Endothelial cell of umbilical vein (primary cell): Measurements from ENCODE around the gene DMTF1. TPM values are rescaled to one million over a fixed set of nuclear protein-coding genes. Genes with fewer than 3 reads are reported as not detected.

ENCODE experiments used
- BruUV-seq: library from RNA; stranded (reverse); fragments of 400-500 nt; replicated peaks from 2 replicates; lab custom pipeline; 2021; lab: Mats Ljungman, UMichigan
- CTCF ChIA-PET: fragments of 300-600, 350-600 bp; sonication (Branson Sonifier 250); formaldehyde crosslinking; loops from one replicate; lab custom pipeline; 2021; ENCODE audit warnings: antibody characterized with exemption, inconsistent platforms; lab: Charles Lee
- POLR2A ChIA-PET: fragments of 300-600, 350-600 bp; sonication (Branson Sonifier 250); formaldehyde crosslinking; loops from one replicate; lab custom pipeline; 2021; ENCODE audit warnings: antibody characterized with exemption, inconsistent platforms; lab: Charles Lee
- DNase-seq: peaks from one replicate; pipeline ENCODE4 v3.0.0-alpha.2; 2011; ENCODE audit warnings: low read depth, low spot score
- FAIRE-seq: peaks from 2 replicates; lab custom pipeline; 2011; peaks lifted over from hg19 to GRCh38; lab: Jason Lieb, UNC
- H2AFZ ChIP-seq: 2 replicates; pipeline ENCODE4 v1.6.0; 2012; ENCODE audit warnings: low read depth, low read length, control low read depth, inconsistent platforms
- H3K27ac ChIP-seq: 2 replicates; pipeline ENCODE4 v1.5.1; 2011; ENCODE audit warnings: low read depth, mild to moderate bottlenecking, control low read depth, low read length, moderate library complexity; ENCODE audit not compliant: insufficient read depth
- H3K27me3 ChIP-seq, 2 experiments: 2 replicates each; pipeline versions ENCODE4 v1.6.0 to v1.6.1; 2011; ENCODE audit warnings: low read length in 2 of 2, mixed read lengths in 1 of 2; ENCODE audit not compliant: control insufficient read depth in 2 of 2, insufficient read depth in 2 of 2
- H3K36me3 ChIP-seq, 2 experiments: 2 replicates in 1 of 2; 3 replicates in 1 of 2; pipeline ENCODE4 v1.5.1; 2011; ENCODE audit warnings: low read length in 2 of 2, mild to moderate bottlenecking in 1 of 2, moderate library complexity in 1 of 2; ENCODE audit not compliant: control insufficient read depth in 2 of 2, insufficient read depth in 2 of 2; ENCODE audit errors: extremely low read depth in 1 of 2
- H3K4me1 ChIP-seq: 3 replicates; pipeline ENCODE4 v1.5.1; 2011; ENCODE audit warnings: mild to moderate bottlenecking, low read length; ENCODE audit not compliant: control insufficient read depth, insufficient read depth; ENCODE audit errors: extremely low read depth
- H3K4me2 ChIP-seq: 2 replicates; pipeline ENCODE4 v1.6.1; 2011; ENCODE audit warnings: low read length, control low read depth, mixed read lengths; ENCODE audit not compliant: insufficient read depth
- H3K4me3 ChIP-seq, 3 experiments: fragments of 200-600 bp in 1 of 3; sonication (generic), shearing (Covaris generic) in 1 of 3; replicated peaks in 1 of 3; 2 replicates each; pipeline ENCODE4 v1.5.1; 2011 to 2016; ENCODE audit warnings: control low read depth in 3 of 3, low read length in 3 of 3, mild to moderate bottlenecking in 2 of 3, inconsistent platforms in 1 of 3, low read depth in 1 of 3, moderate library complexity in 1 of 3; ENCODE audit not compliant: insufficient read depth in 1 of 3
- H3K79me2 ChIP-seq: 2 replicates; pipeline ENCODE4 v1.6.0; 2012; ENCODE audit warnings: low read length, inconsistent platforms; ENCODE audit not compliant: control insufficient read depth, insufficient read depth
- H3K9ac ChIP-seq: replicated peaks from 2 replicates; pipeline ENCODE3; 2011; ENCODE audit warnings: low read length, control low read depth; ENCODE audit not compliant: insufficient read depth; ENCODE audit errors: extremely low read depth
- H3K9me1 ChIP-seq: replicated peaks from 3 replicates; pipeline ENCODE4 v1.6.0; 2011; ENCODE audit warnings: mild to moderate bottlenecking, low read length; ENCODE audit not compliant: control insufficient read depth, insufficient read depth; ENCODE audit errors: extremely low read depth
- H3K9me3 ChIP-seq: replicated peaks from 2 replicates; pipeline ENCODE4 v1.5.1; 2012; ENCODE audit warnings: low read length, inconsistent platforms; ENCODE audit not compliant: control insufficient read depth, insufficient read depth
- H4K20me1 ChIP-seq: replicated peaks from 2 replicates; pipeline ENCODE3; 2011; ENCODE audit warnings: mild to moderate bottlenecking, low read length; ENCODE audit not compliant: control insufficient read depth, insufficient read depth; ENCODE audit errors: extremely low read depth
- CTCF ChIP-seq, 2 donors: IDR thresholded peaks; 1 replicate in 1 of 2; 2 replicates in 1 of 2; pipeline ENCODE4 v1.5.1; 2011; ENCODE audit warnings: low read length in 2 of 2, mild to moderate bottlenecking in 2 of 2, moderate library complexity in 2 of 2, control low read depth in 1 of 2, inconsistent platforms in 1 of 2, low read depth in 1 of 2; ENCODE audit not compliant: insufficient read depth in 1 of 2; ENCODE audit errors: extremely low read depth in 1 of 2
- EZH2 ChIP-seq: IDR thresholded peaks from 2 replicates; pipeline ENCODE4 v1.6.1; 2012; ENCODE audit warnings: borderline replicate concordance, low read depth, mild to moderate bottlenecking, moderate library complexity, low read length, inconsistent platforms; ENCODE audit not compliant: severe bottlenecking
- FOS ChIP-seq: IDR thresholded peaks from 2 replicates; pipeline ENCODE4 v1.6.1; 2011; ENCODE audit warnings: mild to moderate bottlenecking, low read length, moderate library complexity, borderline replicate concordance; ENCODE audit not compliant: insufficient read depth
- GATA2 ChIP-seq: IDR thresholded peaks from 2 replicates; pipeline ENCODE4 v1.7.0; 2011; ENCODE audit warnings: low read depth, mild to moderate bottlenecking, moderate library complexity, mixed read lengths, low read length; ENCODE audit not compliant: insufficient read length, insufficient read depth
- MAX ChIP-seq: IDR thresholded peaks from 2 replicates; pipeline ENCODE4 v1.6.1; 2011; ENCODE audit not compliant: insufficient read depth, insufficient read length
- MYC ChIP-seq: IDR thresholded peaks from one replicate; pipeline ENCODE4 v1.6.1; 2011; ENCODE audit warnings: mild to moderate bottlenecking, low read depth, low read length
- POLR2A ChIP-seq: IDR thresholded peaks from 2 replicates; pipeline ENCODE4 v1.6.1; 2012; ENCODE audit warnings: low read depth, mild to moderate bottlenecking, control low read depth, low read length
- POLR2AphosphoS5 ChIP-seq: IDR thresholded peaks from 2 replicates; pipeline ENCODE4 v1.6.1; 2012; ENCODE audit warnings: low read depth, mild to moderate bottlenecking, control low read depth, low read length, moderate library complexity; ENCODE audit not compliant: insufficient read depth
- dilution Hi-C: fragments of 300-500 bp; cut with MboI; formaldehyde crosslinking; loops from one replicate; pipeline ENCODE4 v1.15.0; 2019; ENCODE audit warnings: low sequenced_read_pairs; ENCODE audit not compliant: extremely low pct_ligation_motif_present
- intact Hi-C: fragments of 100-400 bp; cut with micrococcal nuclease; formaldehyde crosslinking; loops from one replicate; pipeline ENCODE4 v1.10.0; 2022
- polyA plus RNA-seq, 4 experiments: library from polyadenylated mRNA; depleted of rRNA in 3 of 4; stranded (reverse) in 3 of 4; unstranded in 1 of 4; fragments of >200 nt; gene quantifications; 2 replicates each; pipeline versions ENCODE4 v1.2.1 to v1.2.3, GENCODE V29; 2011 to 2012; ENCODE audit warnings: missing spikeins in 1 of 4
- total RNA-seq: library from RNA; stranded (reverse); gene quantifications from 2 replicates; pipeline ENCODE4 v1.2.3, GENCODE V29; 2021

DMTF1 gene
- total and polyA plus RNA-seq, 2 donors (not counting 3 experiments of a cell fraction or from before 2014, with no cell fraction given), result 78.5 to 100.0 TPM

GRCh38 chr7:87193912-87194311 is 41.7 kb downstream of the DMTF1 start:
- no peaks in the 10 kb centered on the region for H3K27me3 ChIP-seq

More at GRCh38 chr7:87193912-87194311, 41.7 kb downstream of the DMTF1 start:
- H3K9me3 ChIP-seq, result no peaks in the 10 kb centered on the region
- dilution Hi-C loops (no loop called here), intact Hi-C loops (loop anchor here (2.0 to 10.0 kb wide), 2 partner anchors 23 to 61 kb away; no protein-coding TSS in a partner anchor)
- H4K20me1 ChIP-seq, result no peaks in the 10 kb centered on the region
- no peak for FAIRE-seq
- no peak overlapping the region for H2AFZ ChIP-seq
- no peaks in the 10 kb centered on the region for H3K9me1 ChIP-seq
- no peak for TF ChIP-seq CTCF (IDR thresholded peaks at IDR 0.05; ENCODE audit: extremely low read depth in 1 of 2, insufficient read depth in 1 of 2, low read depth in 1 of 2, low read length in 2 of 2)
- no peak for TF ChIP-seq POLR2A
- TF ChIP-seq MAX, result no peak
- TF ChIP-seq EZH2, result no peak
- no peak for TF ChIP-seq FOS
- TF ChIP-seq GATA2, result no peak
- TF ChIP-seq MYC, result no peak
- TF ChIP-seq POLR2AphosphoS5, result no peak
- H3K4me1 ChIP-seq, result no peaks in the 10 kb centered on the region
- POLR2A ChIA-PET, result no interaction called here
- H3K4me2 ChIP-seq, result no peak overlapping the region
- no peak overlapping the region for H3K4me3 ChIP-seq
- H3K9ac ChIP-seq, result no peak overlapping the region
- no TSS peak for BruUV-seq
- CTCF ChIA-PET, result no interaction called here
- DNase-seq, result no peak
- peaks cover 15 to 64% of the 10 kb centered on the region in 2 experiments for H3K36me3 ChIP-seq
- H3K79me2 ChIP-seq, result peaks cover 1% of the 10 kb centered on the region
- H3K27ac ChIP-seq, result no peak overlapping the region
